HCT116 (cell line): ENCODE data around the gene CUZD1.

Source experiments
- CEBPB ChIP-seq: IDR thresholded peaks from 2 replicates; pipeline ENCODE4 v1.6.1; 2012; ENCODE audit warnings: low read depth
- CTCF ChIP-seq, 3 experiments: fragments of 200-600 bp in 1 of 3; sonication (generic) in 1 of 3; IDR thresholded peaks in 2 of 3; conservative IDR thresholded peaks in 1 of 3; 2 replicates each; pipeline ENCODE4 v1.5.1; 2012 to 2017; ENCODE audit warnings: low read depth in 2 of 3, low read length in 2 of 3, antibody characterized with exemption in 1 of 3, borderline replicate concordance in 1 of 3, control low read depth in 1 of 3, mild to moderate bottlenecking in 1 of 3, mixed read lengths in 1 of 3, mixed run types in 1 of 3, moderate library complexity in 1 of 3; ENCODE audit not compliant: insufficient read depth in 1 of 3
- EZH2 ChIP-seq: fragments of 200-600 bp; sonication (generic); IDR thresholded peaks from 2 replicates; pipeline ENCODE4 v1.6.1; 2017; ENCODE audit warnings: antibody characterized with exemption, mixed run types
- POLR2A ChIP-seq: IDR thresholded peaks from 2 replicates; pipeline ENCODE4 v1.7.0; 2011; ENCODE audit warnings: borderline replicate concordance; ENCODE audit not compliant: insufficient read depth, insufficient read length; ENCODE audit errors: extremely low read depth
- POLR2AphosphoS5 ChIP-seq: IDR thresholded peaks from 2 replicates; pipeline ENCODE4 v1.6.1; 2011; ENCODE audit warnings: mild to moderate bottlenecking, low read depth, low read length, moderate library complexity
- REST ChIP-seq: IDR thresholded peaks from 2 replicates; pipeline ENCODE4 v1.6.1; 2012; ENCODE audit warnings: low read depth
- YY1 ChIP-seq: IDR thresholded peaks from 2 replicates; pipeline ENCODE4 v1.6.1; 2011; ENCODE audit warnings: low read length, low read depth, moderate library complexity, mild to moderate bottlenecking; ENCODE audit not compliant: insufficient replicate concordance; ENCODE audit errors: extremely low read depth
- ZBTB33 ChIP-seq: IDR thresholded peaks from 2 replicates; pipeline ENCODE4 v1.6.1; 2011; ENCODE audit warnings: mild to moderate bottlenecking, low read length, moderate library complexity; ENCODE audit not compliant: insufficient replicate concordance; ENCODE audit errors: extremely low read depth

GRCh38 chr10:122854648-122855047, 9.0 kb upstream of the CUZD1 start:
- TF ChIP-seq EZH2 (no peak), CTCF (IDR thresholded peaks at IDR 0.05 in 2 of 3, conservative IDR thresholded peaks at IDR 0.05 in 1 of 3; ENCODE audit: borderline replicate concordance in 1 of 3, insufficient read depth in 1 of 3, low read depth in 2 of 3, low read length in 2 of 3) (no peak), YY1 (no peak), ZBTB33 (no peak), POLR2AphosphoS5 (no peak), REST (no peak), CEBPB (no peak), POLR2A (no peak)
